Skeletal muscle cell (primary cell): ENCODE data around the gene DENND1A.

Experiments
- DNase-seq: peaks from one replicate; pipeline ENCODE4 v3.0.0-alpha.2; 2010; ENCODE audit warnings: low read depth
- H3K4me3 ChIP-seq: 2 replicates; pipeline ENCODE4 v1.5.1; 2011; ENCODE audit warnings: low read depth, mild to moderate bottlenecking, control low read depth, low read length, moderate library complexity

The DENND1A gene

GRCh38 chr9:123541411-123541810 lies 388.5 kb downstream of the DENND1A start:
- no peak for DNase-seq
- H3K4me3 ChIP-seq = no peak overlapping the region

GRCh38 chr9:123540457-123540856 lies 389.5 kb downstream of the DENND1A start:
- H3K4me3 ChIP-seq = no peak overlapping the region
- DNase-seq = no peak

GRCh38 chr9:123537809-123538208 lies 392.1 kb downstream of the DENND1A start:
- no peak for DNase-seq
- no peak overlapping the region for H3K4me3 ChIP-seq

- no peak for DNase-seq
- no peak overlapping the region for H3K4me3 ChIP-seq
Measured at GRCh38 chr9:123536455-123536868, 393.5 kb downstream of the DENND1A start.

- DNase-seq = no peak
- H3K4me3 ChIP-seq = no peak overlapping the region
Measured at GRCh38 chr9:123534336-123534735, 395.6 kb downstream of the DENND1A start.

GRCh38 chr9:123530244-123530643 lies 399.7 kb downstream of the DENND1A start:
- DNase-seq = no peak
- no peak overlapping the region for H3K4me3 ChIP-seq

- no peak overlapping the region for H3K4me3 ChIP-seq
- no peak for DNase-seq
Measured at GRCh38 chr9:123528501-123528900, 401.4 kb downstream of the DENND1A start.

GRCh38 chr9:123527981-123528380 lies 401.9 kb downstream of the DENND1A start:
- no peak overlapping the region for H3K4me3 ChIP-seq
- no peak for DNase-seq

GRCh38 chr9:123525957-123526356 lies 404.0 kb downstream of the DENND1A start:
- no peak overlapping the region for H3K4me3 ChIP-seq
- DNase-seq = no peak

- no peak overlapping the region for H3K4me3 ChIP-seq
- DNase-seq = no peak
Measured at GRCh38 chr9:123525424-123525823, 404.5 kb downstream of the DENND1A start.

- H3K4me3 ChIP-seq = no peak overlapping the region
- no peak for DNase-seq
Measured at GRCh38 chr9:123524866-123525265, 405.1 kb downstream of the DENND1A start.

- no peak overlapping the region for H3K4me3 ChIP-seq
- DNase-seq = no peak
Measured at GRCh38 chr9:123523845-123524244, 406.1 kb downstream of the DENND1A start.

GRCh38 chr9:123523001-123523400 lies 406.9 kb downstream of the DENND1A start:
- no peak overlapping the region for H3K4me3 ChIP-seq
- DNase-seq = no peak

- no peak for DNase-seq
- no peak overlapping the region for H3K4me3 ChIP-seq
Measured at GRCh38 chr9:123522251-123522650, 407.7 kb downstream of the DENND1A start.

GRCh38 chr9:123518338-123518737 lies 411.6 kb downstream of the DENND1A start:
- no peak for DNase-seq

GRCh38 chr9:123517512-123517911 lies 412.4 kb downstream of the DENND1A start:
- H3K4me3 ChIP-seq = no peak overlapping the region
- no peak for DNase-seq

More at GRCh38 chr9:123518338-123518737, 411.6 kb downstream of the DENND1A start:
- no peak overlapping the region for H3K4me3 ChIP-seq

GRCh38 chr9:123514766-123515165 lies 415.2 kb downstream of the DENND1A start:
- no peak for DNase-seq
- no peak overlapping the region for H3K4me3 ChIP-seq

- DNase-seq = no peak
- H3K4me3 ChIP-seq = no peak overlapping the region
Measured at GRCh38 chr9:123513554-123513953, 416.4 kb downstream of the DENND1A start.

- H3K4me3 ChIP-seq = no peak overlapping the region
- no peak for DNase-seq
Measured at GRCh38 chr9:123511326-123512277, 418.3 kb downstream of the DENND1A start.

GRCh38 chr9:123509646-123510045 lies 420.3 kb downstream of the DENND1A start:
- no peak for DNase-seq
- no peak overlapping the region for H3K4me3 ChIP-seq

- no peak for DNase-seq
- no peak overlapping the region for H3K4me3 ChIP-seq
Measured at GRCh38 chr9:123508048-123508447, 421.9 kb downstream of the DENND1A start.
